Retina (tissue), 1 donor: Measurements from ENCODE around the gene IGF2BP3.

Experiments used
- DNase-seq: peaks from one replicate; pipeline ENCODE4 v3.0.0-alpha.2; 2016

IGF2BP3 gene

DNA sequence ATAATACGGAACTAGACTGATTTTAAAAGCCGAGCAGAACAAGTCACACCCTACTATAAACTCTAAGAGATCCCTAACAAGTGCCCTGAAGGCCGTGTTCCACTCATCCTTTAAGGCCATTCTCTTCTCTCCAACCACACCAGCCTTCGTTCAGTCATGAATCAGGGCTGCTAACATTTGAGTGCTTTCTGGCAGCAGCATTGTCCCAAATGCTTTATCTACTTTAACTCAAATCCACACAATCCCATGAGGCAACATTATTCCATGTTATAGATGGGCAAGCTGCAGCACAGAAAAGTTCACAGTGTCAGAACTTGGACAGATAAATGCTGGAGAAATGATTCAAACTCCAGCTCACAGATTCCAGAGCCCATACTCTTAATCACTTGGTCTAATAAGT, 97.7 kb downstream of the IGF2BP3 start:
- DNase-seq: no peak

DNA sequence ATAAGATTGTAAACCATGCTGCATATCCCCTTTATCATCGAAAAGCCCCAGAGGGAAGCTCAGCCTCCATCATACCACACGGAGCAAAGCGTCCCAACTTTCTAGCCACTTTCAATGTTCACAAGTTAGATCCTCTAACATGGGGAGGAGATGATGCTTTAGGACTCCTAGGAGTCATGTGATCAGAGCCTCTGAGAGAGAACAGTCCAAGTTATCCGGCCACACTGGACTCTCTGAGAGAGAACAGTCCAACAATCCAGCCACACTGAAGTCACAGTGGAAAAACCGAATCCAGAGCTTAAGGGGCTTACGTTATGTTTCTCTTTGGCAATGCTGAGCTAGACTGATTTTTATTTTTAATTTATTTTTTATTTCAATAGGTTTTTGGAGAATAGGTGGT, 98.6 kb downstream of the IGF2BP3 start:
- no peak for DNase-seq

GRCh38 chr7:23369695-23370404, 100.4 kb downstream of the IGF2BP3 start:
- no peak for DNase-seq

- DNase-seq: no peak
Observed at GRCh38 chr7:23369100-23369499, 101.2 kb downstream of the IGF2BP3 start.

DNA sequence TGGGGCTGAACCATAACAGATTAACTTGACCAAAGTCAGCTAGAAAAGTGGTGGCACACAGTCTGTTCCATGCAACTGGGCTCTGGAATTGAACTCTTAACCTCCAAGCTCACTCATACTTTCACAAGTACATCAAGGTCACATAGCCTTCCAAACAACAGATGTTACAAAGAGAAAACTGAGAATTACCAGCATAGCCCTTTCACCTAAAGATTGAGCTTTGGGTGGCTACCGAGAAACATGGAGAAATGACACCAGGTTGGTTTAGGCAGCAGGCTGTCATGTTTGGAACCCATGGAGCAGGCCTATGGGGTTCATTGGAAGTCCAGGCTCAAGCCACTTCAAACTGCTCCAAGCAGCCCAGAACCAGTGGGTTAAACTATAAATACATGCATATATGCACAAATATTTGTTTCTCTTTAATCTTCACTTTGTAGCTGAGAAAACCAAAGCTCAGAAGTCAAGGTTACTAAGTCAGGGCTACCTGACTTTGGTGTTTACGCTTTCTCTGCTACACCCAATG, 112.1 kb downstream of the IGF2BP3 start:
- DNase-seq: no peak

- peak; percentile 20 for DNase-seq
Observed at GRCh38 chr7:23357190-23358093, 112.8 kb downstream of the IGF2BP3 start.

DNA sequence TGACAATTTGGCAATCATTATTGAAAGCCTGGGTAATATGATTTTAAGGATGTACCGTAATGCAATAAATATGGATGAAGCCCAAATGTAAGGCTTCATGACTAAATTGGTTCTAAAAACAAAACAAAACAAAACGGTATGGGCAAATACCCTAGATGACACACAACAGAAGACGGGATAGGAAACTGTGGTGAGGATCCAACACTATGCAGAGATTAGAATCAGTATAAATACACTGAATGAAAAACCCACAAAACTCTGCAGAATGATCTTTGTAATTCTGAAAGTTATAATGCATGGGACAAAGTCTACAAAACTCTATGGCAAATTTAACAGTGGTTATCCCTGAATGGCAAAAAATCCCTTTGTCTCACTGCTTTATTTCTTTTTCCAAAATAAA, 113.6 kb downstream of the IGF2BP3 start:
- no peak for DNase-seq

GRCh38 chr7:23356168-23356567, 114.1 kb downstream of the IGF2BP3 start:
- no peak for DNase-seq

DNA sequence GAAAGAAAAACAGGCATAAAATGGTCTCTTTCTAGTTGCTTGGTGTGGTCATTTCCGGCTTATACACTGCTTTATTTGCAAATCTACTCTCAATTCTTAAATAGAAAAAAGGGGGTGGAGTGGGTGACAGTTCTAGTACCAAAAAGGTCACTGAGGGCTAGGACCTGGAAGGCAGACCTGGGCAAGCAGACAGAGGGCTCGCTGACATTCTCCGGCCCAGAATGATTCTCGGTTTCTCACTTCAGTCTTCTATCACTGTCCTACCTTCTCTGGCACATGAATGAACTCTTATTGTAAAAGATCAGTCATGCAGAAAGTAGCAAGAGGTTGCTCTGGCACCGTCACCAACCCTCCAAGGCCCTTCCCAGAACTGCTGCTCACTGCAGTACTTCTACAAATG, 117.1 kb downstream of the IGF2BP3 start:
- peak; percentile 74 for DNase-seq

DNA sequence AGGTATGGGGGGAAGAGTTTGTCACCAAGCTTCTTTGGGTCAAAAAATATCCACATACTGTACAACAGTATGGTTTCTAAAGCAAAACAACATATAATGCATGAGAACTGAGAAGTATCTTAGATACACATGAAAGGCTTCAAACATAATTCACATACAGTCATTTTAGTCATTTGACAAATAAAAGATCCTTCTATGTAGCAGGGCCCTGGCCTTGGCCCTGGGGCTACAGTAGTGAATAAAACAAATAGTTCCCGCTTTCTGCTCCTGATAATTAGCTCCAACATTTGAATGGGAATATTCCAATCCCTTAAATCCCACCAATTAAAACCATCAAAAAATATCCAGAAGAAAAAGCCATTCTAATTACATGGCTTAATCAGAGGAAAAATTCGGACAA, 119.8 kb downstream of the IGF2BP3 start:
- no peak for DNase-seq

DNA sequence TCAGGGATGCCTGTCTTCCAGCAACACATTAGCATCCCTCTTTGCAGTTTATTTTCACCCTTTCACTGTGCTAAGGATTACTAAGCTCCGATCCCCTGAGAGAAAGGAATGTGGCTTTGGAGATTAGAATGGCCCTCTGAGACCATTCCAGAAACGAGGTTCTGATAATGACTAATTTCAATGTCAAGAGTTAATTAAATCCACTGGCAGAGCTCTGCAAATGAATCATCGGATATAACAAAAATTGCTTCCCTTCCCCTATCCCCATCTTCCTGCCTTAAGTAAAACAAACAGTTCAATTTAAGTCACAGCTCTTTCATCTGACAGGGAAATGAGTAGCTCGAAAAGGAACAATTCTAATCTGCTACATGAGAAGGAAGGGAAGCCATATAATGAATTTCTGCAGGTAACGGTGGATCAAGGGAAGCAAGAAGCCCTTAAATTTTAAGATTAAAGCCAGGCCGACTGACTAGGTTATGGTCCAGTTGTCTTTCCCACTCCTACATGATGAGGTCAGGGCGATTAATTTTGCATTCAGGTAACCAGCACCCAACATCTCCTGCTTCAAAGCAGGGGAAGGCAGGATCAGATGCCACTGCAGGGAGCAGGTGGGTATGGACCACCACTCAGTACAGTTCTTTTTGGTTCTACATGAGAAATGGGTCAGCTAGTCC, 120.7 kb downstream of the IGF2BP3 start:
- DNase-seq: no peak

DNA sequence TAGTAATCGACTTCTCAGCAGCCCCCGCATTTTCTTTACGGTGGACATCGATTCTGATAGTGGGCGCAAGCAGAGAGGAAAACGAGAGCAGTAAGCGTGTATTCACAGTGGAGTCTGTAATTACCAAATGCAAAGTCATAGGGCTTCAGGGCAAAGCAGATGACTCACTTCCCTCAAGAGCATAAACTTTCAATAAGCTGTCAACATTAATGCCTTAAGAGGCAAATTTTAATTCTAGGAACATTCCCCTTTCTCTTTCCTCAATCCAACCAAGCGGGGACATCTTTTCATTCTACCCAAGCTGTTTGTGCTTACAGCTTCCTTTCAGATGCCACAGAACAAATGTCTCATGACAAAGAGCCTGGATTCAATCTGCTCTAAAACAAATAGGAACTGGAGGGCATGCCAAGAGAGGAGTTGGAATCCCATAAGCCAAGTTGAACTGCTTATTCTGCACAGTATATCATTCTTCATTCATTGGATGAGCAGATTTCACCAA, 122.6 kb downstream of the IGF2BP3 start:
- DNase-seq: no peak

GRCh38 chr7:23347033-23347681, 123.1 kb downstream of the IGF2BP3 start:
- no peak for DNase-seq

DNA sequence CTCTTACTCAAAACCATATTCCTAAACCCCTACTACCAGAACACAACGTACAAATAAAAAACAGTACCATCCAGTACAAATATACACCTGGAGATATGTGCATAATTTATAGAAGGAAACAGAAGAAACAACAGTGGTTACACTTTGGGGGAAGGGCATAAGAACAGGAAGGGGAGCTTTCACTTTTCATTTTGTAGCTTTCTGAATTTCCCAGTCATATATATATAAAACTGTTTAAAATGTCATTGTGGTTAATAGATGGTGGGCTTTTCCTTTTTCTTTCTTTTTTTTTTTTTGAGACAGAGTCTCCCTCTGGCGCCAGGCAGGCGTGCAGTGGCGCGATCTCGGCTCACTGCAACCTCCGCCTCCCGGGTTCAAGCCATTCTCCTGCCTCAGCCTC, 124.0 kb downstream of the IGF2BP3 start:
- DNase-seq: no peak

DNA sequence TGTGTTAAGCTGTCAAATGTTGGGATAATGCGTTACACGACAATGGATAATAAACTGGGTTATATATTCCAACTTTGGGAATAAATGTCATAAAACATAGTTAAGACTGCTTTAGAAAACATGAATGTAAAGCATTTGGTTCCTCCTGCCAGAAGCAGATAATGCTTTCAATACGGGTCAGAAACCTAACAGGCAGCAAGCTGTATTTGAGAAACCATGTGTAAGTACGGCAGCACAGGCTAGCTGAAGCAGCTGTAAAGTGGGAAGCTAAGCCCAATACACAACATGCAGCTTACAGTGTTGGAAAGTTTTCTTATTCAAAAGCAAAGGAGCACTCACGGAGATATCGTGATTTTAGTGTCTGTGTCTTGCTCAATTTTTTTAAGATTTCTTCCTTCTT, 124.7 kb downstream of the IGF2BP3 start:
- DNase-seq: no peak

DNA sequence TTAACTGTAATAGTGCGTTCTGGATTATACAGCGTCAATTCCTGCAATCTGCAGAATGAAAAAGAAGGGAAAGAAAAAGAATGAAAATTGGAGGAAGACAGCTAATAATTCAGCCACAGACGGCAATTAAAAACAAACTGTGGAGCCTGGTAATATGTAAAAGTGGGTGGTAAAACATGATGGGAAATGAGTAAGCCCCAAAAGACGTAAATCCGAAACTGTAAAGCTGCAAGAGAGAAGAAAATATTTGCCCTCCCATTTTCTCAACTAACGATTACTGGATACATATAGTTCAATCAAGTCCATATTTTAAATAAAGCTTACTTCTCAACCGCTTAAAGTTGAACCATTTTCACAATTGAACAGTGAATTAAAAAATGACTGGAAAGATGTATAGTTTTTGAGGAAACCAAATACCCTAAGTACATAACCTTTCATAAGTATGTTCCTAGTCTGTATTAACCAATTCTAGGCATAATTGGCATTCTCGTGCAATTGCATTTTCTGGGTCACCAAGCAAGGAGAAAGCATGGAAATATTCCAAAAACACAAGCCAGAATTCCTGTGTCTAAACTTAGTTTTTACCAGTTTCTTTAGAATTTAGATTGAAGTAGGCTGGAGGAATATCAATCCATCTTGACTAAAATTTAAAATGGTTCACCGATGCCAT, 126.3 kb downstream of the IGF2BP3 start:
- no peak for DNase-seq

GRCh38 chr7:23343102-23343501, 127.2 kb downstream of the IGF2BP3 start:
- DNase-seq: no peak

- no peak for DNase-seq
Observed at GRCh38 chr7:23341846-23342598, 128.3 kb downstream of the IGF2BP3 start.

GRCh38 chr7:23338863-23339262, 131.4 kb downstream of the IGF2BP3 start:
- DNase-seq: no peak

DNA sequence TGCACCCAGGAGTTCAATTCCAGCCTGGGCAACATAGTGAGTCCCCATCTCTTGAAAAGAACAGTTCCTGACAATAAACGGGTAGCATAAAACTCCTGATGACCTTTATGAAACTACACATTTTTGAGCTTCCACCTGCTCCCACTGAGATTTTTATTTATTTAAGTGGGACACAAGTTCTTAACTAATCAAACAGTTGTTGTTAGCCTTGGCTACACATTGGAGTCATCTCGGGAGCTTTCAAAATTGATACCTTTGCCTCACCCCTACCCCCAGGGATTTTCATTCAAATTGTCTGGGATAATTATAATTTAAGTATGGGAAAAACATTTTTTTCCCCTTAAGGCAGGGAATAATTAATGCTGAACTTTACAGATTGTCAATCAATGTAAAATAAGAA, 131.9 kb downstream of the IGF2BP3 start:
- DNase-seq: no peak

DNA sequence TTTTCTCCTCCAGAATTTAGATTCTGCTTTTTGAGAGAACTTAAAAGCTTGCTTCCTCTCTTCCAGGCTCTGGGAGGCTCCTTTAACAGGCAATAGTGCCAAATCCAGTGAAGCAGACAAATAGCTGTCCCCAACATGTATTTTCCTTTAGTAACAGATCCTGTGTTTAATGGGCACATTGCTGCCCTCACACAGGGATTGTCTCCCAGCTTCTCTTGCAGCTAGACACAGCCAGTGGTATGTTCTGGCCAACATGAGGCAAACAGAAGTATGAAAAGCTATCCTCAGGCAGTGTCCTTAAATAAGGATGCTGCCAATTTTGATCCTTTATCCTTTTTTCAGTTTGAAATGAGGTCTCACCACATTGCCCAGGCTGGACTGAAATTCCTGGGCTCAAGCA, 132.9 kb downstream of the IGF2BP3 start:
- DNase-seq: no peak
